GM23248 (cell line): Measurements from ENCODE around the gene UNC13A.

ENCODE experiments used
- EZH2 ChIP-seq: fragments of 200-600 bp; sonication (generic); IDR thresholded peaks from 2 replicates; pipeline ENCODE4 v1.6.1; 2018; ENCODE audit warnings: antibody characterized with exemption, mild to moderate bottlenecking; ENCODE audit not compliant: insufficient read depth, poor library complexity, severe bottlenecking
- EZH2phosphoT487 ChIP-seq: fragments of 200-600 bp; sonication (generic); IDR thresholded peaks from 2 replicates; pipeline ENCODE4 v1.6.1; 2018; ENCODE audit warnings: antibody characterized with exemption, moderate library complexity, mild to moderate bottlenecking, low read depth; ENCODE audit not compliant: insufficient read depth

- TF ChIP-seq EZH2 (no peak), EZH2phosphoT487 (no peak)
These were observed 130.7 kb downstream of the UNC13A start for GRCh38 chr19:17557466-17557865.
